Neural crest cell (in vitro differentiated cells): ENCODE measurements around the gene RETN. TPM values are rescaled to one million over a fixed set of nuclear protein-coding genes. Genes with fewer than 3 reads are reported as not detected.

Experiments
- DNase-seq: peaks from one replicate; pipeline ENCODE4 v3.0.0; 2021; ENCODE audit warnings: low read depth, mixed read lengths, low spot score
- H3K27ac Mint-ChIP-seq: one replicate; pipeline ENCODE4 v1.8.0; 2021; ENCODE audit warnings: mild to moderate bottlenecking, mixed read lengths; ENCODE audit not compliant: unreplicated experiment
- H3K27me3 Mint-ChIP-seq: 2 replicates; pipeline ENCODE4 v1.8.0; 2021; ENCODE audit warnings: low read depth, mild to moderate bottlenecking, mixed read lengths
- H3K36me3 Mint-ChIP-seq: 2 replicates; pipeline ENCODE4 v1.8.0; 2021; ENCODE audit warnings: low read depth, mild to moderate bottlenecking, mixed read lengths
- H3K4me1 Mint-ChIP-seq: 2 replicates; pipeline ENCODE4 v1.8.0; 2021; ENCODE audit warnings: mixed read lengths
- H3K4me3 Mint-ChIP-seq: one replicate; pipeline ENCODE4 v1.8.0; 2021; ENCODE audit warnings: mild to moderate bottlenecking, mixed read lengths
- H3K9me3 Mint-ChIP-seq: 2 replicates; pipeline ENCODE4 v1.8.0; 2021; ENCODE audit warnings: mixed read lengths
- CTCF ChIP-seq: fragments of 200-600 bp; sonication (generic); conservative IDR thresholded peaks from 2 replicates; pipeline ENCODE4 v1.5.0; 2021; ENCODE audit warnings: antibody characterized with exemption, mild to moderate bottlenecking
- total RNA-seq: library from RNA; stranded (reverse); gene quantifications from 2 replicates; pipeline ENCODE4 v1.2.1, GENCODE V29; 2021

RETN gene
- total RNA-seq, 1 donor from 2014 or later: not detected

- peaks cover 44% of the 10 kb centered on the region for H3K27me3 Mint-ChIP-seq
- no peak for DNase-seq
- no peak for TF ChIP-seq CTCF
- no peaks in the 10 kb centered on the region for H3K36me3 Mint-ChIP-seq
- H3K4me3 Mint-ChIP-seq: no peak overlapping the region
- no peaks in the 10 kb centered on the region for H3K4me1 Mint-ChIP-seq
- H3K27ac Mint-ChIP-seq: no peak overlapping the region
- no peaks in the 10 kb centered on the region for H3K9me3 Mint-ChIP-seq
These were observed 35.6 kb downstream of the RETN start for GRCh38 chr19:7704280-7705060.

DNA sequence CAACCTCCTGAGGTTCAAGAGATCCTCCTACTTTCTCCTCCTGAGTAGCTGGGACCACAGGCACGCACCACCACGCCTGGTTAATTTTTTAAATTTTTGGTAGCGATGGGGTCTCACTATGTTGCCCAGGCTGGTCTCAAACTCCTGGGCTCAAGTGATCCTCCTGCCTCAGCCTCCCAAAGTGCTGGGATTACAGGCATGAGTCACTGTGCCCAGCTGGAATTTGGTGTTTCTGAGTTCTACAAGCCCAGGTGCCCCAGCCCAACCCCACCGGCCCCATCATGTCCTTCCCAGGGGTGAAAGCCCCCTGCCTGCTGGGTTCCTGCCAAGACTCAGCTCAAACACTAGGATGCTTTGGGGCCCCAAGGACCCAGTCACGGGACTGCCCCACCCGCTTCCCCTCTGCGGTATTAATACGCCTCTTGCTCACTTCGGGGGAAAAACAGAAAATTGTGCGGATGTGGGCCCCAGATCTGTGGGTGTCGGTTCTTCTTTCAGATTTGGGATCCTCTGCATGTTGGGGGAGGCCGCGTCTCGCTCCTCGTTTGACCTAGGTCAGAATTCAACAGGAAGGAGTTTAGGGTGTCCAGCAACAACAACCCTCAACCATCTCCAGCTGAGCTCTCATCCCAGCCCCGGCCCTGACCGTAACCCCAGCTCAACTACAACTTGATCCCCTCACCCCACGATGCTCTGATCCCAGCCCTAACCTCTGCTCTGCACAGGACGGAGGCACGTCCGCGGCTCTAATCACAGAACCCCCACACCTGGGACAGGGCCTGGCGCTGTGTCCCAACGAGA lies 36.7 kb downstream of the RETN start:
- no peaks in the 10 kb centered on the region for H3K9me3 Mint-ChIP-seq
- no peak for DNase-seq
- H3K27ac Mint-ChIP-seq: no peak overlapping the region
- H3K4me1 Mint-ChIP-seq: no peaks in the 10 kb centered on the region
- peaks cover 40% of the 10 kb centered on the region for H3K27me3 Mint-ChIP-seq
- no peak for TF ChIP-seq CTCF
- H3K4me3 Mint-ChIP-seq: no peak overlapping the region
- no peaks in the 10 kb centered on the region for H3K36me3 Mint-ChIP-seq

DNA sequence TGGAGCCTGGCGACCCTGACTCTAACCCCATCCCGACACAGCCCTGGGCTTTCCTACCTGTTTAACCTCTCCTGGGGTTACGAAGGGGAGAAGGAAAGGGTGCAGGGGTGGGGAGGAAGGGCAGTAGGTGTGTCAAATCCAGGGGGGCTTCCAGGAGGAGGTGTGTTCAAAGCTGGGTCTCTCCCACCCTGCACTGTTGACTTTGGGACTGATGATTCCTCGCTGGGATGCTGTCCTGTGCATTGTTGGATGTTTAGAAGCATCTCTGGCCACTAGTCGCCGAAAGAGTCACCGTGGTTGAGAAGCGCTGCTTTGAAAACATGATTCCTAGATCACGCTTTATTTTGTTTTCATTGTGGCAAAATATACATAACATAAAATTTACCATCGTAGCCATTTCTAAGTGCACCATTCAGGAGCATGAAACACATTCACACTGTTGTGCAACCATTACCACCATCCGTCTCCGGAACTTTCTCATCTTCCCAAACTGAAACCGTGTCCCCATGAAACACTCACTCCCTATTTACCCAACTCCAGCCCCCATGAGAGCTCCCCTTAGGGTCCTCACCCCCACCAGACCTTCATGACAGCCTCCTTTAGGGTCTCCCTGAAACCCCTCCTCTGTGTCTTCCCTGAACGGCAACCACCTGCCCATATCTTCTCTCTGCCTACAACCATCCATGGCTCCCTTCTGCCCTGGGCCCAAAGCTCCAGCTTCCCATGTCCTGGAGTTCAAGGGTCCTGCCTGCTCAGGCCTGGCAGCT lies 37.5 kb downstream of the RETN start:
- TF ChIP-seq CTCF: no peak
- Mint-ChIP-seq H3K27ac (peak overlapping the region; percentile 57), H3K27me3 (peaks cover 42% of the 10 kb centered on the region), H3K4me1 (no peaks in the 10 kb centered on the region), H3K9me3 (no peaks in the 10 kb centered on the region), H3K36me3 (no peaks in the 10 kb centered on the region), H3K4me3 (no peak overlapping the region)
- DNase-seq: no peak

DNA sequence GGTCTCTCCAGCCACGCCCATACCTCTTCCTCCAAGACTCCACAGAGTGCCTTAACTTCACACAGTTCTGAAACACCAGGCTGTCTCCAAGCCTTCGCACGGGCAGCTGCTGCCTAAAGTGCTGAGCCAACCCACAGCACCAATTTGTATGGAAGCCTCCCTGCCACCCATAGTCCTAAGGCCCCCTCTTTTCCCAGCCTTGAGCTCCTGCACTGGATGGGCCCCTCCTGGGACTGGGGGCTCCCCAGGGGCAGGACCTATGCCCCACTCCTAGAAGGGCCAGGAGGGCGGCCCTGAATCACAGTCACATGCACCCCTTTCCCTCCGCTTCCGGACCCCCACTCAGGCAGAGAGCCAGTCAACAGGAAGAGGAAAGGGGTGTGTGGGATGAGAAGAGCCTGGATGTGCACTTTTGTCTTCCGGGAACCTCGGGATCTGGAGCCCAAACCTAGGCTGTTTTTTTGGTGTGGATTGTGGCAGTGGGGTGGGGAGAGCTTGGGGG lies 38.2 kb downstream of the RETN start:
- peaks cover 39% of the 10 kb centered on the region for H3K27me3 Mint-ChIP-seq
- DNase-seq: no peak
- H3K4me1 Mint-ChIP-seq: no peaks in the 10 kb centered on the region
- no peaks in the 10 kb centered on the region for H3K36me3 Mint-ChIP-seq
- TF ChIP-seq CTCF: no peak
- no peak overlapping the region for H3K4me3 Mint-ChIP-seq
- peak overlapping the region; percentile 57 for H3K27ac Mint-ChIP-seq
- no peaks in the 10 kb centered on the region for H3K9me3 Mint-ChIP-seq

DNA sequence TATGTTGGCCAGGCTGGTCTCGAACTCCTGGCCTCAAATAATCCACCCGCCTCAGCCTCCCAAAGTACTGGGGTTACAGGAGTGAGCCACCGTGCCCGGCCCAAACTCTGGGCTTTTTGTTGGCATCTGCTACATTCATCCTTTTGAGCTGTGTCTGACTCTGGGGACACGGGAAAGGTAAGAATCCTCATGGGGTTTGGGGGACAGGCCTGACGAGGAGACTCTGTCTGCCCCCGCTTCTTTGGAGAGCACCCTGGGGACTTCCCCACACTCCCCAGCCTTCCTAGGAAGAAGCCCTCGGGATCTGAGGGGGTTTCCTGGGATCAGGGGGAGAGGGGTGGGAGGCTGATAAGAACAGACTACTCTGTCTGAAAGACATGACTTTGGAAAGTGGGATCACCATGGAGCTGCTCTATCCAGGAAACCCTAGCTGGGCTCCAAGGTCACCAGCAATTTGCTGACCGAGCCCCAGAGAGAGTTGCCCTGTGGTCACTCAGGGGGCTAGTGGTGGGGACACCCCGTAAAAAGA lies 41.1 kb downstream of the RETN start:
- DNase-seq: no peak
- Mint-ChIP-seq H3K36me3 (no peaks in the 10 kb centered on the region), H3K9me3 (no peaks in the 10 kb centered on the region), H3K27me3 (peaks cover 23% of the 10 kb centered on the region), H3K4me3 (no peak overlapping the region), H3K4me1 (no peaks in the 10 kb centered on the region), H3K27ac (no peak overlapping the region)
- TF ChIP-seq CTCF: no peak
